Panc1 (cell line): ENCODE results near the gene ELFN1. TPM values are rescaled to one million over a fixed set of nuclear protein-coding genes. Genes with fewer than 3 reads are reported as not detected.

Experiments
- ATAC-seq: fragments of 200-7000 bp; cut with Tn5 transposase; 2 replicates; pipeline ENCODE4 v1.9.1; 2020; ENCODE audit warnings: mild to moderate bottlenecking, moderate library complexity
- BruUV-seq: library from RNA; stranded (reverse); fragments of 400-500 nt; replicated peaks from 2 replicates; lab custom pipeline; 2021; lab: Mats Ljungman, UMichigan
- CTCF ChIA-PET: fragments of 300-600 bp; sonication (Branson Sonifier 250); formaldehyde crosslinking; loops from one replicate; lab custom pipeline; 2022; ENCODE audit warnings: antibody characterized with exemption; lab: Charles Lee
- POLR2A ChIA-PET: fragments of 300-600 bp; sonication (Branson Sonifier 250); formaldehyde crosslinking; loops from one replicate; lab custom pipeline; 2022; ENCODE audit warnings: antibody characterized with exemption; lab: Charles Lee
- DNase-seq: peaks from one replicate; pipeline ENCODE4 v3.0.0-alpha.2; 2010; ENCODE audit warnings: low read depth, low spot score
- H3K27ac ChIP-seq: 2 replicates; pipeline ENCODE4 v1.5.1; 2011; ENCODE audit warnings: mild to moderate bottlenecking, low read length, inconsistent platforms
- H3K27me3 ChIP-seq: fragments of 200-500 bp; sonication (Bioruptor generic); 2 replicates; pipeline ENCODE4 v1.6.0; 2014; ENCODE audit warnings: low read length, inconsistent platforms; ENCODE audit not compliant: control insufficient read depth, insufficient read depth
- H3K36me3 ChIP-seq: fragments of 200-500 bp; sonication (Bioruptor generic); 2 replicates; pipeline ENCODE4 v1.5.1; 2014; ENCODE audit warnings: inconsistent platforms, mild to moderate bottlenecking, low read length, moderate library complexity; ENCODE audit not compliant: control insufficient read depth, insufficient read depth
- H3K4me1 ChIP-seq: 2 replicates; pipeline ENCODE4 v1.5.1; 2011; ENCODE audit warnings: inconsistent platforms, mild to moderate bottlenecking, low read length, moderate library complexity; ENCODE audit not compliant: control insufficient read depth, insufficient read depth
- H3K4me3 ChIP-seq, 2 experiments: 2 replicates each; pipeline ENCODE4 v1.5.1; 2011 to 2012; ENCODE audit warnings: low read depth in 2 of 2, low read length in 2 of 2, mild to moderate bottlenecking in 2 of 2, inconsistent platforms in 1 of 2, moderate library complexity in 1 of 2
- H3K9me3 ChIP-seq: fragments of 200-500 bp; sonication (Bioruptor generic); 2 replicates; pipeline ENCODE4 v1.5.1; 2014; ENCODE audit warnings: low read depth, mild to moderate bottlenecking, inconsistent platforms, low read length, moderate library complexity; ENCODE audit not compliant: control insufficient read depth, insufficient read depth
- POLR2AphosphoS5 ChIP-seq: IDR thresholded peaks from 2 replicates; pipeline ENCODE4 v1.6.1; 2012; ENCODE audit warnings: mild to moderate bottlenecking, low read depth, low read length, moderate library complexity
- SIN3A ChIP-seq: IDR thresholded peaks from 2 replicates; pipeline ENCODE4 v1.6.1; 2012; ENCODE audit warnings: low read depth, mild to moderate bottlenecking, low read length, moderate library complexity, borderline replicate concordance; ENCODE audit not compliant: insufficient read depth
- TCF7L2 ChIP-seq: IDR thresholded peaks from 2 replicates; pipeline ENCODE4 v1.6.1; 2011; ENCODE audit warnings: mild to moderate bottlenecking, low read depth, low read length, inconsistent platforms
- in situ Hi-C: cut with HindIII; loops from 2 replicates; pipeline ENCODE4 v1.10.0; 2016; ENCODE audit warnings: low sequenced_read_pairs, low pct_unique_long_range_greater_than_20kb
- intact Hi-C: fragments of 100-400 bp; cut with micrococcal nuclease; formaldehyde crosslinking; loops from one replicate; pipeline ENCODE4 v1.10.0; 2022; ENCODE audit not compliant: unreplicated experiment
- total RNA-seq: library from RNA; stranded (reverse); gene quantifications from one replicate; pipeline ENCODE4 v1.2.1, GENCODE V29; 2021; ENCODE audit not compliant: unreplicated experiment
- TF ChIP-seq, protein P1 (sequence below): fragments of 450-650 bp; IDR thresholded peaks from 2 replicates; pipeline ENCODE4 v1.5.1; 2017; ENCODE audit warnings: mild to moderate bottlenecking
- TF ChIP-seq, protein P2 (sequence below), 2 experiments: IDR thresholded peaks; 2 replicates each; pipeline ENCODE4 v1.6.1; 2011 to 2012; ENCODE audit warnings: low read depth in 2 of 2, control low read depth in 1 of 2, low read length in 1 of 2, mild to moderate bottlenecking in 1 of 2, moderate library complexity in 1 of 2; ENCODE audit not compliant: insufficient read depth in 1 of 2

Gene ELFN1
- total RNA-seq, 1 experiment from 2014 or later = 39.0 TPM

DNA sequence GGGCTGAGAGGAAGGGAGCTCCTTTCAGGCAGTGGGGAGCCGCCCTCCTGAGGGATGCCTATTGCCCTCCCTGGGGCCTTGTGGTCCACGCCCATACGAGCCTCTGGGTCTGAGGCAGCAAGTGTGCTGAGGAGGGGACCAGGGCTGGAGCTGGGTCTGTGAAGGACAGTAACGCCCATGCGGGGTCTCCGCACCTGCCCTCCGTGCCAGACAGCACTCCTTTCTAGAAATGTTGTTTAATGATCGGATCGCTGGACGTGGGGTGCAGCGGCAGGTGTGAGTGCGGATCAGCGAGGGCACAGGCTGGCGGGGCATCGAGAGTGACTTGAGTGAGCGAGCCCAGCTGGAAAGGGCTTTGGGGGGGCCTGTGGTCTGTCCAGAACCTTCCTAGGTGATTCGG, 70.1 kb downstream of the ELFN1 start:
- in situ Hi-C loops = no loop called here
- Histone ChIP-seq H3K4me1 (peaks cover 10% of the 10 kb centered on the region), H3K36me3 (no peaks in the 10 kb centered on the region), H3K27me3 (no peaks in the 10 kb centered on the region), H3K9me3 (no peaks in the 10 kb centered on the region), H3K27ac (no peak overlapping the region), H3K4me3 (no peak overlapping the region)
- TF ChIP-seq, protein P1, sequence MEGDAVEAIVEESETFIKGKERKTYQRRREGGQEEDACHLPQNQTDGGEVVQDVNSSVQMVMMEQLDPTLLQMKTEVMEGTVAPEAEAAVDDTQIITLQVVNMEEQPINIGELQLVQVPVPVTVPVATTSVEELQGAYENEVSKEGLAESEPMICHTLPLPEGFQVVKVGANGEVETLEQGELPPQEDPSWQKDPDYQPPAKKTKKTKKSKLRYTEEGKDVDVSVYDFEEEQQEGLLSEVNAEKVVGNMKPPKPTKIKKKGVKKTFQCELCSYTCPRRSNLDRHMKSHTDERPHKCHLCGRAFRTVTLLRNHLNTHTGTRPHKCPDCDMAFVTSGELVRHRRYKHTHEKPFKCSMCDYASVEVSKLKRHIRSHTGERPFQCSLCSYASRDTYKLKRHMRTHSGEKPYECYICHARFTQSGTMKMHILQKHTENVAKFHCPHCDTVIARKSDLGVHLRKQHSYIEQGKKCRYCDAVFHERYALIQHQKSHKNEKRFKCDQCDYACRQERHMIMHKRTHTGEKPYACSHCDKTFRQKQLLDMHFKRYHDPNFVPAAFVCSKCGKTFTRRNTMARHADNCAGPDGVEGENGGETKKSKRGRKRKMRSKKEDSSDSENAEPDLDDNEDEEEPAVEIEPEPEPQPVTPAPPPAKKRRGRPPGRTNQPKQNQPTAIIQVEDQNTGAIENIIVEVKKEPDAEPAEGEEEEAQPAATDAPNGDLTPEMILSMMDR = no peak
- no peak for TF ChIP-seq SIN3A
- TF ChIP-seq TCF7L2 = no peak
- TF ChIP-seq, protein P2, sequence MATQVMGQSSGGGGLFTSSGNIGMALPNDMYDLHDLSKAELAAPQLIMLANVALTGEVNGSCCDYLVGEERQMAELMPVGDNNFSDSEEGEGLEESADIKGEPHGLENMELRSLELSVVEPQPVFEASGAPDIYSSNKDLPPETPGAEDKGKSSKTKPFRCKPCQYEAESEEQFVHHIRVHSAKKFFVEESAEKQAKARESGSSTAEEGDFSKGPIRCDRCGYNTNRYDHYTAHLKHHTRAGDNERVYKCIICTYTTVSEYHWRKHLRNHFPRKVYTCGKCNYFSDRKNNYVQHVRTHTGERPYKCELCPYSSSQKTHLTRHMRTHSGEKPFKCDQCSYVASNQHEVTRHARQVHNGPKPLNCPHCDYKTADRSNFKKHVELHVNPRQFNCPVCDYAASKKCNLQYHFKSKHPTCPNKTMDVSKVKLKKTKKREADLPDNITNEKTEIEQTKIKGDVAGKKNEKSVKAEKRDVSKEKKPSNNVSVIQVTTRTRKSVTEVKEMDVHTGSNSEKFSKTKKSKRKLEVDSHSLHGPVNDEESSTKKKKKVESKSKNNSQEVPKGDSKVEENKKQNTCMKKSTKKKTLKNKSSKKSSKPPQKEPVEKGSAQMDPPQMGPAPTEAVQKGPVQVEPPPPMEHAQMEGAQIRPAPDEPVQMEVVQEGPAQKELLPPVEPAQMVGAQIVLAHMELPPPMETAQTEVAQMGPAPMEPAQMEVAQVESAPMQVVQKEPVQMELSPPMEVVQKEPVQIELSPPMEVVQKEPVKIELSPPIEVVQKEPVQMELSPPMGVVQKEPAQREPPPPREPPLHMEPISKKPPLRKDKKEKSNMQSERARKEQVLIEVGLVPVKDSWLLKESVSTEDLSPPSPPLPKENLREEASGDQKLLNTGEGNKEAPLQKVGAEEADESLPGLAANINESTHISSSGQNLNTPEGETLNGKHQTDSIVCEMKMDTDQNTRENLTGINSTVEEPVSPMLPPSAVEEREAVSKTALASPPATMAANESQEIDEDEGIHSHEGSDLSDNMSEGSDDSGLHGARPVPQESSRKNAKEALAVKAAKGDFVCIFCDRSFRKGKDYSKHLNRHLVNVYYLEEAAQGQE (IDR thresholded peaks at IDR 0.05; ENCODE audit: insufficient read depth in 1 of 2, low read depth in 2 of 2, low read length in 1 of 2) = no peak
- POLR2A ChIA-PET = no interaction called here
- 0 out of 2 replicates have a peak, but pooled peaks have one; percentile 17 for ATAC-seq
- CTCF ChIA-PET = no interaction called here
- no TSS peak for BruUV-seq
- intact Hi-C loops = no loop called here
- no peak for DNase-seq

DNA sequence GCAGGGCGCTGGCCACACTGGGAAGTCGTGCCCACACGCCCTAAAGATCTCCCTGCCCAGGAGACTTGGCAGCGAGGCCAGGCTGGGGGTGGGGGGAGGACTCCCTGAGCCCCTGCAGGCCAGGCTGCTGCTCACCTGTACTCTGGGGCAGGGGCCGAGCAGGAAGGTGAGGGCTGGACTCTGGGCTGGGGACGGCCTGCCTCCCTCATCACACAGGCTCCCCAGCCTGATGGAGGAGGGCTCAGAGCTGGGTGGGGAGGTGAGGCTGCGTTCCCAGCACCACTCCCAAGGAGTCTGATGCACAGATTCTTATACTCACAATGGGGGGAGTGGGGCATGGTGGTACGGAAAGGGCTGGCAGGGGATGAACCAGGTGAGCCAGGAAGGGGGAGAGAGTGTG, 71.2 kb downstream of the ELFN1 start:
- CTCF ChIA-PET = interaction anchor here (0.7 kb wide), 1 partner anchor 17 kb away, joined by 4 read pairs; no protein-coding TSS in a partner anchor

More for the DNA sequence above, 71.2 kb downstream of the ELFN1 start:
- ATAC-seq (no peak), DNase-seq (no peak)
- Histone ChIP-seq H3K27me3 (no peaks in the 10 kb centered on the region), H3K4me1 (peaks cover 10% of the 10 kb centered on the region), H3K36me3 (no peaks in the 10 kb centered on the region), H3K4me3 (no peak overlapping the region), H3K9me3 (no peaks in the 10 kb centered on the region), H3K27ac (no peak overlapping the region)
- POLR2A ChIA-PET = no interaction called here
- TF ChIP-seq POLR2AphosphoS5 (no peak), SIN3A (no peak), TCF7L2 (no peak)
- TF ChIP-seq, protein P1 = no peak
- in situ Hi-C loops (no loop called here), intact Hi-C loops (no loop called here)
- BruUV-seq = no TSS peak
